Tibial nerve (tissue), 4 donors: ENCODE measurements around the gene RAB23. TPM values are rescaled to one million over a fixed set of nuclear protein-coding genes. Genes with fewer than 3 reads are reported as not detected.
"Not testable (repeated sequence)": the region's sequence is repeated elsewhere in the genome, so short reads cannot be mapped to it uniquely, and the experiment has no call there.

ENCODE experiments used
- DNase-seq, 2 donors: peaks; one replicate each; pipeline ENCODE4 v3.0.0-alpha.2; 2019; ENCODE audit warnings: low spot score in 2 of 2
- H3K27ac ChIP-seq, 4 donors: fragments of 200-600 bp; sonication (generic) in 3 of 4; one replicate each; pipeline ENCODE4 v1.5.1; 2017 to 2019; ENCODE audit warnings: mild to moderate bottlenecking in 1 of 4
- H3K27me3 ChIP-seq, 2 donors: fragments of 200-600 bp; sonication (generic) in 1 of 2; one replicate each; pipeline versions ENCODE4 v1.5.1 to v1.6.0; 2017 to 2019
- H3K36me3 ChIP-seq, 3 donors: fragments of 200-600 bp; sonication (generic); one replicate each; pipeline ENCODE4 v1.5.1; 2018 to 2019
- H3K4me1 ChIP-seq, 4 donors: fragments of 200-600 bp; sonication (generic) in 3 of 4; one replicate each; pipeline ENCODE4 v1.5.1; 2017 to 2019
- H3K4me3 ChIP-seq, 4 donors: fragments of 200-600 bp; sonication (generic) in 3 of 4; one replicate each; pipeline ENCODE4 v1.5.1; 2017 to 2019; ENCODE audit warnings: mild to moderate bottlenecking in 1 of 4, moderate library complexity in 1 of 4
- H3K9me3 ChIP-seq, 4 donors: fragments of 200-600 bp; sonication (generic) in 3 of 4; one replicate each; pipeline ENCODE4 v1.5.1; 2017 to 2019
- CTCF ChIP-seq, 5 experiments: fragments of 200-600 bp in 3 of 5; fragments of 450-650 bp in 2 of 5; sonication (generic) in 3 of 5; IDR thresholded peaks; one replicate each; pipeline ENCODE4 v1.5.1; 2016 to 2019; ENCODE audit warnings: antibody characterized with exemption in 5 of 5, mild to moderate bottlenecking in 3 of 5, moderate library complexity in 2 of 5
- EP300 ChIP-seq, 2 donors: sonication (generic); formaldehyde crosslinking; IDR thresholded peaks; one replicate each; pipeline ENCODE4 v1.6.1; 2017; ENCODE audit warnings: antibody characterized with exemption in 2 of 2, mild to moderate bottlenecking in 1 of 2
- POLR2A ChIP-seq, 2 donors: fragments of 450-650 bp; IDR thresholded peaks; one replicate each; pipeline ENCODE4 v1.6.1; 2017; ENCODE audit warnings: antibody characterized with exemption in 2 of 2, mild to moderate bottlenecking in 2 of 2, moderate library complexity in 2 of 2
- WGBS, 2 donors: methylation state at CpG; one replicate each; pipeline ENCODE4 v1.1.5; 2018; 5-methylcytosine and 5-hydroxymethylcytosine counted together
- total RNA-seq, 4 donors: library from RNA; depleted of rRNA; stranded (reverse); fragments of >200 nt; gene quantifications; one replicate each; pipeline ENCODE4 v1.1.0, GENCODE V29; 2016

The RAB23 gene
- total RNA-seq, 4 donors from 2014 or later: 17.1 to 26.8 (median 20.1) TPM

- WGBS, 2 donors: 89 to 93% methylated on average over 4 of the region's 4 CpGs
- Histone ChIP-seq H3K27ac (no peak overlapping the region), H3K36me3 (no peaks in the 10 kb centered on the region)
Measured at GRCh38 chr6:57250348-57250747, 28.2 kb upstream of the RAB23 start.

GRCh38 chr6:57248311-57248895 lies 26.3 kb upstream of the RAB23 start:
- 89 to 91% methylated on average over 2 of the region's 2 CpGs for WGBS, 2 donors
- H3K27ac ChIP-seq: no peak overlapping the region
- DNase-seq: no peak
- TF ChIP-seq POLR2A (IDR thresholded peaks at IDR 0.05): no peak
- TF ChIP-seq EP300 (IDR thresholded peaks at IDR 0.05): no peak
- TF ChIP-seq CTCF (IDR thresholded peaks at IDR 0.05): no peak
- no peaks in the 10 kb centered on the region for H3K27me3 ChIP-seq
- H3K4me1 ChIP-seq: peaks cover 0 to 8% (median 0%) of the 10 kb centered on the region in 4 donors
- no peaks in the 10 kb centered on the region for H3K36me3 ChIP-seq
- no peak overlapping the region for H3K4me3 ChIP-seq
- no peaks in the 10 kb centered on the region for H3K9me3 ChIP-seq

More at GRCh38 chr6:57250348-57250747, 28.2 kb upstream of the RAB23 start:
- no peak for DNase-seq
- H3K27me3 ChIP-seq: no peaks in the 10 kb centered on the region
- H3K9me3 ChIP-seq: no peaks in the 10 kb centered on the region
- no peak overlapping the region for H3K4me3 ChIP-seq
- peaks cover 0 to 8% (median 0%) of the 10 kb centered on the region in 4 donors for H3K4me1 ChIP-seq
- TF ChIP-seq CTCF (IDR thresholded peaks at IDR 0.05): no peak
- no peak for TF ChIP-seq POLR2A (IDR thresholded peaks at IDR 0.05)
- no peak for TF ChIP-seq EP300 (IDR thresholded peaks at IDR 0.05)

GRCh38 chr6:57247603-57248002 lies 25.5 kb upstream of the RAB23 start:
- no peak for DNase-seq
- no peak for TF ChIP-seq EP300 (IDR thresholded peaks at IDR 0.05)
- no peak for TF ChIP-seq CTCF (IDR thresholded peaks at IDR 0.05)
- no peak for TF ChIP-seq POLR2A (IDR thresholded peaks at IDR 0.05)
- no peaks in the 10 kb centered on the region for H3K36me3 ChIP-seq
- H3K4me3 ChIP-seq: no peak overlapping the region
- H3K27me3 ChIP-seq: no peaks in the 10 kb centered on the region
- H3K4me1 ChIP-seq: peaks cover 0 to 7% (median 0%) of the 10 kb centered on the region in 4 donors
- H3K27ac ChIP-seq: no peak overlapping the region
- H3K9me3 ChIP-seq: no peaks in the 10 kb centered on the region

GRCh38 chr6:57246307-57246706 lies 24.2 kb upstream of the RAB23 start:
- H3K9me3 ChIP-seq: no peaks in the 10 kb centered on the region
- no peak overlapping the region for H3K27ac ChIP-seq
- no peak for DNase-seq
- H3K4me1 ChIP-seq: peaks cover 0 to 5% (median 0%) of the 10 kb centered on the region in 4 donors
- no peak for TF ChIP-seq EP300 (IDR thresholded peaks at IDR 0.05)
- TF ChIP-seq CTCF (IDR thresholded peaks at IDR 0.05): no peak
- TF ChIP-seq POLR2A (IDR thresholded peaks at IDR 0.05): no peak
- H3K27me3 ChIP-seq: no peaks in the 10 kb centered on the region
- WGBS, 2 donors: 88 to 89% methylated on average over 6 of the region's 6 CpGs
- no peak overlapping the region for H3K4me3 ChIP-seq
- H3K36me3 ChIP-seq: no peaks in the 10 kb centered on the region

- 92 to 97% methylated on average over 7 of the region's 7 CpGs for WGBS, 2 donors
- H3K27me3 ChIP-seq: no peaks in the 10 kb centered on the region
- H3K27ac ChIP-seq: no peak overlapping the region
- peaks cover 0 to 5% (median 0%) of the 10 kb centered on the region in 4 donors for H3K4me1 ChIP-seq
- H3K9me3 ChIP-seq: no peaks in the 10 kb centered on the region
- no peak for TF ChIP-seq EP300 (IDR thresholded peaks at IDR 0.05)
- TF ChIP-seq POLR2A (IDR thresholded peaks at IDR 0.05): no peak
- no peak for TF ChIP-seq CTCF (IDR thresholded peaks at IDR 0.05)
- no peaks in the 10 kb centered on the region for H3K36me3 ChIP-seq
- DNase-seq: no peak
- no peak overlapping the region for H3K4me3 ChIP-seq
Measured at GRCh38 chr6:57243954-57244353, 21.8 kb upstream of the RAB23 start.

GRCh38 chr6:57243526-57243925 lies 21.4 kb upstream of the RAB23 start:
- not testable (repeated sequence) for H3K4me1 ChIP-seq, H3K27me3 ChIP-seq, H3K4me3 ChIP-seq, H3K9me3 ChIP-seq, H3K27ac ChIP-seq, DNase-seq, H3K36me3 ChIP-seq
- WGBS, 2 donors: 94 to 97% methylated on average over 13 of the region's 13 CpGs
